Measurements from ENCODE around the gene ARL15.

The ARL15 gene

GRCh38 chr5:54313311-54314270 lies 3.2 kb upstream of the ARL15 start:
- TF ChIP-seq CTCF (IDR thresholded peaks at IDR 0.05; ENCODE audit: low read length, missing control alignments): no peak
- no peak for DNase-seq (ENCODE audit: low read depth)

GRCh38 chr5:54312499-54312898 lies 2.1 kb upstream of the ARL15 start:
- no peak for DNase-seq (ENCODE audit: low read depth)
- TF ChIP-seq CTCF (IDR thresholded peaks at IDR 0.05; ENCODE audit: low read length, missing control alignments): no peak
- no peak overlapping the region for H3K4me3 ChIP-seq (replicated peaks; ENCODE audit: low read depth, low read length)

More at GRCh38 chr5:54313311-54314270, 3.2 kb upstream of the ARL15 start:
- no peak overlapping the region for H3K4me3 ChIP-seq (replicated peaks; ENCODE audit: low read depth, low read length)

- peak overlapping the region; percentile 78 for H3K4me3 ChIP-seq (replicated peaks; ENCODE audit: low read depth, low read length)
- TF ChIP-seq CTCF (IDR thresholded peaks at IDR 0.05; ENCODE audit: low read length, missing control alignments): no peak
- DNase-seq (ENCODE audit: low read depth): peak; percentile 29
These were observed 854 bp upstream of the ARL15 start for GRCh38 chr5:54311176-54311677.

GRCh38 chr5:54309691-54310432 lies 511 bp downstream of the ARL15 start:
- no peak for TF ChIP-seq CTCF (IDR thresholded peaks at IDR 0.05; ENCODE audit: low read length, missing control alignments)
- peak overlapping the region; percentile 78 for H3K4me3 ChIP-seq (replicated peaks; ENCODE audit: low read depth, low read length)
- DNase-seq (ENCODE audit: low read depth): peak; percentile 20

GRCh38 chr5:54309276-54309675 lies 1.1 kb downstream of the ARL15 start:
- TF ChIP-seq CTCF (IDR thresholded peaks at IDR 0.05; ENCODE audit: low read length, missing control alignments): no peak
- peak; percentile 15 for DNase-seq (ENCODE audit: low read depth)
- H3K4me3 ChIP-seq (replicated peaks; ENCODE audit: low read depth, low read length): peak overlapping the region; percentile 78

GRCh38 chr5:54307583-54307982 lies 2.8 kb downstream of the ARL15 start:
- no peak for DNase-seq (ENCODE audit: low read depth)
- no peak for TF ChIP-seq CTCF (IDR thresholded peaks at IDR 0.05; ENCODE audit: low read length, missing control alignments)
- no peak overlapping the region for H3K4me3 ChIP-seq (replicated peaks; ENCODE audit: low read depth, low read length)

Measured in fibroblast of pulmonary artery (primary cell).